HL-60 (cell line): ENCODE results near the gene HS6ST3.
"Not testable (repeated sequence)": the region's sequence is repeated elsewhere in the genome, so short reads cannot be mapped to it uniquely, and the experiment has no call there.

Experiments
- DNase-seq, 2 experiments: peaks; one replicate each; pipeline ENCODE4 v3.0.0-alpha.2; 2010 to 2020; ENCODE audit warnings: low read depth in 1 of 2, low spot score in 1 of 2
- H3K27ac ChIP-seq: fragments of 250-450 bp; sonication (Bioruptor Pico); replicated peaks from 2 replicates; pipeline ENCODE4 v1.5.1; 2020; ENCODE audit warnings: mild to moderate bottlenecking, moderate library complexity
- H3K27me3 ChIP-seq: fragments of 250-450 bp; sonication (Bioruptor Pico); 2 replicates; pipeline ENCODE4 v1.5.1; 2021; ENCODE audit warnings: mild to moderate bottlenecking, moderate library complexity; ENCODE audit not compliant: insufficient read depth, poor library complexity, severe bottlenecking
- H3K4me3 ChIP-seq: replicated peaks from 2 replicates; pipeline ENCODE4 v1.5.1; 2011; ENCODE audit warnings: mild to moderate bottlenecking, control low read depth, low read length; ENCODE audit not compliant: insufficient read depth
- GABPA ChIP-seq: IDR thresholded peaks from 2 replicates; pipeline ENCODE4 v1.6.1; 2012; ENCODE audit warnings: low read depth
- POLR2AphosphoS5 ChIP-seq: IDR thresholded peaks from 2 replicates; pipeline ENCODE4 v1.6.1; 2012; ENCODE audit warnings: low read depth
- REST ChIP-seq: IDR thresholded peaks from 2 replicates; pipeline ENCODE4 v1.6.1; 2012; ENCODE audit warnings: low read depth; ENCODE audit not compliant: insufficient replicate concordance
- SPI1 ChIP-seq: IDR thresholded peaks from 2 replicates; pipeline ENCODE4 v1.6.1; 2012; ENCODE audit warnings: low read depth, mild to moderate bottlenecking, borderline replicate concordance
- TF ChIP-seq, protein P1 (sequence below): IDR thresholded peaks from one replicate; pipeline ENCODE4 v1.5.1; 2011; ENCODE audit warnings: low read length, control low read depth, inconsistent platforms; ENCODE audit not compliant: insufficient read depth

Gene HS6ST3

DNA sequence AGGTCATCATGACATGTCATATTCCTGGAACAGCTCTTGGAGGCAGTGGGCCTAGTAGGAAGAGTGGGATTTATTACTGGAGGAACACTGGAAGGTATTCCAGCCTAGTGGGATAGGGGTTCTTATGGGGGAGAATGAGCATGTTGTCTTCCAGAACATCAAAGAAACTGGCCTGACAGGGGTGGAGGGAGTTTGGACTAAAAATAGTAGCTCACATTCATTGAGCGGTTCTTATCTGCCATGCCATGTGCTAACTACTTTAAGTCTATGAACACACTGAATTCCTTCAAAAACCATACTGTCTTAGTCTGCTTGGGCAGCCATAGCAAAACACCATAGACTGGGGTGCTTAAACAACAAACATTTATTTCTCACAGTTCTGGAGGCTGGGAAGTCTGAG lies 413.6 kb downstream of the HS6ST3 start:
- no peak overlapping the region for H3K4me3 ChIP-seq
- H3K27me3 ChIP-seq, result no peaks in the 10 kb centered on the region
- TF ChIP-seq GABPA (no peak), REST (no peak), SPI1 (no peak), POLR2AphosphoS5 (no peak)
- TF ChIP-seq, protein P1, sequence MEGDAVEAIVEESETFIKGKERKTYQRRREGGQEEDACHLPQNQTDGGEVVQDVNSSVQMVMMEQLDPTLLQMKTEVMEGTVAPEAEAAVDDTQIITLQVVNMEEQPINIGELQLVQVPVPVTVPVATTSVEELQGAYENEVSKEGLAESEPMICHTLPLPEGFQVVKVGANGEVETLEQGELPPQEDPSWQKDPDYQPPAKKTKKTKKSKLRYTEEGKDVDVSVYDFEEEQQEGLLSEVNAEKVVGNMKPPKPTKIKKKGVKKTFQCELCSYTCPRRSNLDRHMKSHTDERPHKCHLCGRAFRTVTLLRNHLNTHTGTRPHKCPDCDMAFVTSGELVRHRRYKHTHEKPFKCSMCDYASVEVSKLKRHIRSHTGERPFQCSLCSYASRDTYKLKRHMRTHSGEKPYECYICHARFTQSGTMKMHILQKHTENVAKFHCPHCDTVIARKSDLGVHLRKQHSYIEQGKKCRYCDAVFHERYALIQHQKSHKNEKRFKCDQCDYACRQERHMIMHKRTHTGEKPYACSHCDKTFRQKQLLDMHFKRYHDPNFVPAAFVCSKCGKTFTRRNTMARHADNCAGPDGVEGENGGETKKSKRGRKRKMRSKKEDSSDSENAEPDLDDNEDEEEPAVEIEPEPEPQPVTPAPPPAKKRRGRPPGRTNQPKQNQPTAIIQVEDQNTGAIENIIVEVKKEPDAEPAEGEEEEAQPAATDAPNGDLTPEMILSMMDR, result no peak

DNA sequence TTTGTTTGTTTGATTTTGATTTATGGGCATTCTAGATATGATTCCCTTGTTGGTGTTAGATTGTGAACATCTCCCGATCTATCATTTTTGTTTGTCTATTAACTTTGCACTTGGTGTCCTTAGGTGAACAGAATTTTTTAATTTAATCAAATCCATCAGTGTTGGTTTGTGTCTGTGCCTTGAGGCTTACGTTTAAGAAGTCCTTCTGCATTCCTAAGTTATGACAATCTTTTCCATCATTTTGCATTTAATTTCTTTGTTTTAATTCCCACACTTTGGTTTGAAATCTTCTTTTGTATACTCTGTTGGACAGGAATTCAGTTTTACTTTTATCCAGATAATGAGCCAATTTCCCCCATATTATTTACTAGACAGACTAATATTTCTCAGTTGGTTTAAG lies 421.7 kb downstream of the HS6ST3 start:
- DNase-seq, result no peak
- TF ChIP-seq POLR2AphosphoS5, result no peak
- TF ChIP-seq REST, result no peak
- TF ChIP-seq, protein P1, result no peak
- no peak for TF ChIP-seq GABPA
- TF ChIP-seq SPI1, result no peak
- Histone ChIP-seq H3K27me3 (no peaks in the 10 kb centered on the region), H3K27ac (no peak overlapping the region), H3K4me3 (no peak overlapping the region)

More for the DNA sequence above, 413.6 kb downstream of the HS6ST3 start:
- no peak for DNase-seq
- no peak overlapping the region for H3K27ac ChIP-seq

- no peak for DNase-seq
- Histone ChIP-seq H3K27me3 (no peaks in the 10 kb centered on the region), H3K27ac (no peak overlapping the region), H3K4me3 (no peak overlapping the region)
- no peak for TF ChIP-seq POLR2AphosphoS5
- no peak for TF ChIP-seq REST
- TF ChIP-seq GABPA, result no peak
- TF ChIP-seq SPI1, result no peak
- TF ChIP-seq, protein P1, result no peak
These were observed 429.5 kb downstream of the HS6ST3 start for GRCh38 chr13:96519380-96519779.

DNA sequence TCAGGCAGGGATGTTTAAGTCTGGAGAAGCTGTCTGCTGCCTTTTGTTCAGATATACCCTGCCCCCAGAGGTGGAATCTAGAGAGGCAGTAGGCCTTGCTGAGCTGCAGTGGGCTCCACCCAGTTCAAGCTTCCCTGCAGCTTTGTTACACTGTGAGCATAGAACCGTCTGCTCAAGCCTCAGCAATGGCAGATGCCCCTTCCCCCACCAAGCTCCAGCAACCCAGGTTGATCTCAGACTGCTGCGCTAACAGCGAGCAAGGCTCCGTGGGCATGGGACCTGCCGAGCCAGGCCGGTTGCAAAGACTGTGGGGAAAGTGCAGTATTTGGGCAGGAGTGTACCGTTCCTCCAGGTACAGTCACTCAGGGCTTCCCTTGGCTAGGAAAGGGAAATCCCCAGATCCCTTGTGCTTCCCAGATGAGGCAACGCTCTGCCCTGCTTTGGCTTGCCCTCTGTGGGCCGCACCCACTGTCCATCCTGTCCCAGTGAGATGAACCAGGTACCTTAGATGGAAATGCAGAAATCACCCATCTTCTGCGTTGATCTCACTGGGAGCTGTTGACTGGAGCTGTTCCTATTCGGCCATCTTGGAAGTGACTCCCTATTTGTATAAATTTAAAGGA lies 434.6 kb downstream of the HS6ST3 start:
- not testable (repeated sequence) for DNase-seq, H3K27ac ChIP-seq, H3K4me3 ChIP-seq, H3K27me3 ChIP-seq
